ENCODE results near the gene MAST2.
"Not testable (repeated sequence)": the region's sequence is repeated elsewhere in the genome, so short reads cannot be mapped to it uniquely, and the experiment has no call there.

The MAST2 gene

DNA sequence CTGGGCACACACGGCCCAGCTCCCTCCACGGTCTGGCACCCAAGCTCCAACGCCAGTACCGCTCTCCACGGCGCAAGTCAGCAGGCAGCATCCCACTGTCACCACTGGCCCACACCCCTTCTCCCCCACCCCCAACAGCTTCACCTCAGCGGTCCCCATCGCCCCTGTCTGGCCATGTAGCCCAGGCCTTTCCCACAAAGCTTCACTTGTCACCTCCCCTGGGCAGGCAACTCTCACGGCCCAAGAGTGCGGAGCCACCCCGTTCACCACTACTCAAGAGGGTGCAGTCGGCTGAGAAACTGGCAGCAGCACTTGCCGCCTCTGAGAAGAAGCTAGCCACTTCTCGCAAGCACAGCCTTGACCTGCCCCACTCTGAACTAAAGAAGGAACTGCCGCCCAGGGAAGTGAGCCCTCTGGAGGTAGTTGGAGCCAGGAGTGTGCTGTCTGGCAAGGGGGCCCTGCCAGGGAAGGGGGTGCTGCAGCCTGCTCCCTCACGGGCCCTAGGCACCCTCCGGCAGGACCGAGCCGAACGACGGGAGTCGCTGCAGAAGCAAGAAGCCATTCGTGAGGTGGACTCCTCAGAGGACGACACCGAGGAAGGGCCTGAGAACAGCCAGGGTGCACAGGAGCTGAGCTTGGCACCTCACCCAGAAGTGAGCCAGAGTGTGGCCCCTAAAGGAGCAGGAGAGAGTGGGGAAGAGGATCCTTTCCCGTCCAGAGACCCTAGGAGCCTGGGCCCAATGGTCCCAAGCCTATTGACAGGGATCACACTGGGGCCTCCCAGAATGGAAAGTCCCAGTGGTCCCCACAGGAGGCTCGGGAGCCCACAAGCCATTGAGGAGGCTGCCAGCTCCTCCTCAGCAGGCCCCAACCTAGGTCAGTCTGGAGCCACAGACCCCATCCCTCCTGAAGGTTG, 231.4 kb downstream of the MAST2 start:
- no peak for DNase-seq

DNA sequence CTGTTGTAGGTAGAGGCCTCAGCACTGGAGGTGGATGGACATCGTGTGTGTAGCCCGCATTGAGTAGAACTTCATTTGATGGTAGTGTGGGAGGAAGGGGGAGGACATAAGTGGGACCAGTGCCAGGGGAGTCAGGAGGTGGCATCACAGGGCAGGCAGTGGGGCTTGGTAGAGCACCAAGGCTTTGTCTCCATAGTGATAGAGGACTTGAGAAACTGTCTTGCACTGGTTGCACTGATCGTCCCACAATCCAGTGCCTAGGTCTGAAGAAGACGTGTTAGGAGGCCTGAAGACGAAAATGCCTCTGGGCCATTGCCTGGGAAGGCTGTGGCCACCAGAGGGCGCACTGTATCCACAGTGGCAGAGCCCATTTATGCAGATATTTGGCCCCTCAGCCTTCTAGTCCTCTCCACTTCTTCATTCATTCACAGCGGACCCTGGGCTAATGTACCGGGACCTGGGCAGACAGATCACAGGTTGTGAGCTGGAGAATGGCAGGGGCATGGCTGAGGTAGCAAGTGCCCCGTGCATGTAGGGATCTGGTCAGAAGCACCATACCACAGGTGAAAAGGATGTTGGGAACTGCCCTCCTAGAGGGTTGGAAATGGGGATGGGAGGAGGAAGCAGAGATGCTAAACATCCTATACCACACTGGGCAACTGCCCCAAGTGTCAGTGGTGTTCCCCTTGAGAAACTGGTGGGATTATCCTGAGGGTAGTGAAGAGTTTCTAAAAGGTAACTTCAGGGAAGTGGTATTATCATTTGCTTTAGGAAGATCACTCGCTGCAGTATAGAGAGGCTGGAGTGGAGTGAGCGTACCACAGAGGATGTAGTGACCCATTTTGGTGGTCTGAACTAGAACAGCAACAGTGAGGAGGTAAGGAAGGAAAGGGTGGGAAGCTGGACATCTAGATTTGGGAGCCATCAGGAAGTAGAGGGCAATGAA, 233.8 kb downstream of the MAST2 start:
- DNase-seq: peak; percentile 77 to 82

DNA sequence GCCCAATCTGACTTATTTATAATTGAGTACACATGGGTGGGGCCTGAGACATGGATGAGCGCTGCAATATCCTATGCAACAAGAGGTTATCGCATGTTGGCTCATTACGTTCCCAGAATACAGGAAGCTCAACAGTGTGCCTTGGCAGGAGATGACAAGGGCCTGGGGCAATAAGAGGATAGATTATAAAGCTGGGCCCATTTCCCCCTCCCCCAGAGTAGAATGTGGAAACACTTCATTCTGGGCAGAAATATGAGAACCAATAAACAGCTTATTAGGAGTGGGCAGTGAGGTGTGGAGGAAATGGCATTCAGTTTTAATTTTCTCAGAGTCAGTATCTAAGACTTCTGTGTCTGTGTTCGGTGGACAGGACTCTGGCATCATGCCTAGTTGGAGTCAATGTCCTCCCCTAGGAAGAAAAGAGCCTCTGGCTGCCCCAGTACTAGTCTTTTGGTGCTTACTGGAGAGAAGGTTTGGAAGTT, 236.2 kb downstream of the MAST2 start:
- no peak for DNase-seq

DNA sequence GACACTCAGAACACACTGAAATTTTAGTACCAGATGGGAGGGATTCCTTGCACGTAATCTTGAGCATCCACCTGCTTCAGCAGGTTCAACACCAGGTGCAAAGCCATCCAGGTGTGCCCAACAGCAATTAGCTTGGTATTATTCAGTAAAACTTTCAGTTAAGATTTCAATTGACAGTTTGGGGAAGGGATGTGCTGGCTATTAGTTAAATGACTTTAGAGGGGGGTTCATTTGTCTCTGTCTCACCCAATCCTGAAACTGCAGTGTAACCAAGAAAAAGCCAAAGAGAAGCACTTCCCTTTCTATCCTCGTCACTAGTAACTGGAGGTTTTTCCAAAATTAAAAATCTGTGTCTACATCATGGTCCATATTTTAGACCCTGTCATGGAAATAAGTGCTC, 238.1 kb downstream of the MAST2 start:
- no peak for DNase-seq

DNA sequence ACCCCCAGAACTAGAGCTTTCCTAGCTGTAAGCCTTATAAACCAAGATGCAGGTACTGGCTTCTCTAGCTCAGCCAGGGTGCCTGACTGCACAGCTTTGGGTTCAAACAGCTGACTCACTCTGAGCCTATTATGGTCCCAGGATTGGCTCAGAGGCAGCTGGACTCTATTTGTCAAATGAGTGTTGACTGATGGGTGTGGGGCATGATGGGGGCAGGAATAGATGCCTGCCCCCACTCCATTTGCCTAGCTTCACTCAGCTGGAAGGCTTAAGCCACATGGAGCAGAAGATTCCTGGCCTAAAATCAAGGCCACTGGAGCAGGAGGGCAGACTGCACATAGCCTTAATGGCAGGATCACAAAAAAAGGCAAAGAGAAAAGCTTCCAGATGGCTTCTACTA, 238.6 kb downstream of the MAST2 start:
- no peak for DNase-seq

DNA sequence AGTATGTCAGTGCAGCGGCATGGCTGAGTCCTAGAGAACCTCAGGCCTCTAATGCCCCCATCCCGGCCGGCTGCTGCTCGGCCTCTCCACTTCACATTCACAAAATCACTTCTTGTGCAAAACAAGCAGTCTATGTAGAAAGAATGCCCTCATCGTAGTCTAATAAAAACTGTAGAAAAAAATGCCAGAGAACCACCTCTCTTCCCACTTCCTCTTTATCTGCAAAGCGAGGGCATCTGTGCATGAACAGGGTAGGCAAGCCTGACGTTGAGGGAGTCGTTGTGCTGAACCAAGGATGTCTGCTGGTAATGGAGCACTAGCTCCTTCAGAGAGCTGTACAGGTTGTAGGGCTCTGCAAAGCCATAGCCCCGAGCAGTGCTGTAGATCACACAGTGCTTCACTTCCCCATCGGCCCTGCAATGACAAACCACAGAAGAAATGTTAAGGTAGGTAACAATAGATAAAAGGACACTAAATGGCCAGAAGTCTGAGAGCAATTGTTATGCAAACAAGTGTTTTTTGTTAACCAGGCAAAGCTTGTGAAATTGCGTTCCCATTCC, 240.1 kb downstream of the MAST2 start:
- DNase-seq: peak in 1 of 2 donors; percentile 59

DNA sequence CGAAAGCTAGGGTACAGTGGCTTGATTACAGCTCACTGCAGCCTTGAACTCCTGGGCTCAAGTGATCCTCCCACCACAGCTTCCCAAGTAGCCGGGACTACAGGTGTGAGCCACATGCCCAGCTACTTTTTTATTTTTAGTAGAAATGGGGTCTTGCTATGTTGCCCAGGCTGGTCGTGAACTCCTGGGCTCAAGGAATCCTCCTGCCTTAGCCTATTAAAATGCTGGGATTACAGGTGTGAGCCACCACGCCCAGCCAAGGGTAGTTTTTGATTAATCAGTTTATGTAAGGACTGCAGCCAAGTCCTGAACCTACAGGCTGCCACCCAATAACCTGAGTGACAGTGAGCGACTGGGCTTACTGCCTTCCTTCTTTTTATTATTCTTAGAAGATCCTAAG, 240.7 kb downstream of the MAST2 start:
- DNase-seq: no peak

DNA sequence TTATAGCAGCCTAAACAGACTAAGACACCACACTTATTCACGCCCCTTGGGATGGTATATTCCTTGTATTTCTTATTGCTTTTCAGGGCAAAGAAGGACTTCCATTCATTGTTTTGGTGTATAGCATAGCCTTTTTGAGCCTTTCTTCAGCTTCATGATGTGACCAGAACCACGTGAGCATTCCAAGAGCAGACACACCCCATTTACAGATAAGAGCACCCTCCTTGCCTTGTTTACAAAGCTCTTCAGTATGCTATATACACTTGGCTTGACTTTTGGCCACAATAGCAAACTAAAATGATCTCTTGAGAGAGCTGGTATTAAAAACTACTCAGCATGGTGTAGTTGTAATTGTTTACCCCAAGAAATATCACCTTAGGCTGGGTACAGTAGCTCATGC, 250.3 kb downstream of the MAST2 start:
- DNase-seq: no peak

DNA sequence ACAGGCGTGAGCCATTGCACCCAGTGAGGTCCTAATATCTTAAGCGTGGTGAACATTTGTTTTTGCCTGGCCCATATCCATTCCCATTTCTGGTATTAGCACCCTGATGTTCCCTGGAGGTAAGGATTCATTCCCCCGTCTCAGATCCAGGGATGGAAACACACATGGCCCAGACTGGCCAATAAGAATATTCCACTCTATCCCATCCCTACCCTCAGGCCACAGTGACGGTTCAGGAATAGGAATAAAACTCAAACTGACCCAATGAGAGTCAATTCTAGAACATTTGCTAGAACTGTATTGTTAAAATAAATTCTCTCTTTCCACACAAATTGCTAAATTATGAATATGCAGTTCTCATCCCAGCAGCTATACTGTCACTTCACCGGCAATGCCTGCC, 252.9 kb downstream of the MAST2 start:
- DNase-seq: no peak

DNA sequence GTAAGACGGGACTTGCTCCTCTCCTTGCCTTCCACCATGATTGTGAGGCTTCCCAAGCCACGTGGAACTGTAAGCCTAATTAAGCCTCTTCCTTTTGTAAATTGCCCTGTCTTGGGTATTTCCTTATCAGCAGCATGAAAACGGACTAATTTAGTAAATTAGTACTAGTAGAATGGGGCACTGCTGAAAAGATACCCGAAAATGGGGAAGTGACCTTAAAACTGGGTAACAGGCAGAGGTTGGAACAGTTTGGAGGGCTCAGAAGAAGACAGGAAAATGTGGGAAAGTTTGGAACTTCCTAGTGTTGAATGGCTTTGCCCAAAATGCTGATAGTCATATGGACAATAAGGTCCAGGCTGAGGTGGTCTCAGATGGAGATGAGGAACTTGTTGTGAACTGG, 253.8 kb downstream of the MAST2 start:
- not testable (repeated sequence) for DNase-seq

DNA sequence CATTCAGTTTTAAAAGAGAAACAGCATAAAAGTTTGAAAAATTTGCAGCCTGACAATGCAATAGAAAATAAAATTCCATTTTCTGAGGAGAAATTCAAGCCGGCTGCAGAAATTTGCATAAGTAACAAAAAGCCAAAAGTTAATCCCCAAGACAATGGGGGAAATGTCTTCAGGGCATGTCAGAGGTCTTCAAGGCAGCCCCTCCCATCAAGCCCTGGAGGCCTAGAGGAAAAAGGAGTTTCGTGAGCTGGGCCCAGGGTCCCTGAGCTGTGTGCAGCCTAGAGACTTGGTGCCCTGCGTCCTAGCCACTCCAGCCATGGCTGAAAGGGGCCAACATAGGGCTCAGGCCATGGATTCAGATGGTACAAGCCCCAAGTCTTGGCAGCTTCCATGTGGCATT, 254.4 kb downstream of the MAST2 start:
- DNase-seq: no peak

DNA sequence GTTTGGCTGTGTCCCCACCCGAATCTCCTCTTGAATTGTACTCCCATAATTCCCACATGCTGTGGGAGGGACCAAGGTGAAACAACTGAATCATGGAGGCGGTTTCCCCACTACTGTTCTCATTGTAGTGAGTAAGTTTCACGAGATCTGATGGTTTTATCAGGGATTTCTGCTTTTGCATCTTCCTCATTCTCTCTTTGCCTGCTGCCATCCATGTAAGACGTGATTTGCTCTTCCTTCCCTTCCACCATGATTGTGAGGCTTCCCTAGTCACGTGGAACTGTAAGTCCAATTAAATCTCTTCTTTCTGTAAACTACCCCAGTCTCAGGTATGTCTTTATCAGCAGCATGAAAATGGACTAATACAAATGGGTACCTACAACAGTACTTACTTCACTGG, 255.5 kb downstream of the MAST2 start:
- DNase-seq: no peak

DNA sequence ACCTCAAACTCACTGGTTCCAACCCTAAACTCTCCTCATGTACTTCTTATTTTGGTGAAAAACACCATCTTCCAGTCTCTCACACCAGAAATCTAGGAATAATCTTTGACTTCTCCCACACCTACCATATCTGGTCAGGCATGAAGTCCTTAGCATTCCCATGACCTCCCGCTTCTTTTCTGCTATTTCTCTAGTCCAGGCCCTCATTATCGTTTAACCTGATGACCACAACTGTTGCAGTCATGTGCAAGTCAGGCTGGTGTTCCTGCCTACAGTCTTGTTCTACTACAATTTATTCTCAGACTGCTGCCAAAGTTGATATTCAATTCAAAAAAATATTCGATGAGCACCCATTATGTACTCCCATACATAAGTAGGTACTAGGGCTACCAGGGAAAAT, 257.7 kb downstream of the MAST2 start:
- no peak for DNase-seq

DNA sequence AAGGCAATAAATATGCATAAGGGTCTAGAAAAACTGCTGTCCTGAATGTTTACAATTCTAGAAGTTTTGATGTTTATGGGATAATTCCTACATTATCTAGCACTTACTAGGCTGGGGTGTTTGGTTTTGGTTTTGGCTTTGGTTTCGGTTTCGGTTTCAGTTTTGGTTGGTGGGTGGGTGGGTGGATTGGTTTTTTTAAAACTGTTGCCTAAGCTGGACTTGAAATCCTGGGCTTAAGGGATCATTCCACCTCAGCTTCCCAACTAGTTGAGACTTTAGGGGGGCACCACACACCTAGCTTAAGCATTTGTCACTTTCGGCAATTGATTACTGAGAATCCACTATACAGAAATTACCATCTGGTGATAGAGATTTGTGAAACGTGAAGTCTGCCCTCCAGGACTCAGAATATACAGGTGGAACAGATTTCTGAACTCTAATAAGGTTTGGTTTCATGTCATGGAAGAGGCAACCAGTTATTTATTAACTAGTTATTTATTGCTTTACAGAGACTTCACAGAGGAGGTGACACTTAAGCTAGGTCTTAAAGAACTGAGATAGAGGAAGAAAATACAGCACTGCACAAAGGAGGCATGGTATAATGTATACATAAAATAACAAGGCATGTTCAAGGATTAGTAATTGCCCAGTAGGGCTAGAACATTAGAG, 259.4 kb downstream of the MAST2 start:
- peak in 1 of 2 donors; percentile 60 for DNase-seq

DNA sequence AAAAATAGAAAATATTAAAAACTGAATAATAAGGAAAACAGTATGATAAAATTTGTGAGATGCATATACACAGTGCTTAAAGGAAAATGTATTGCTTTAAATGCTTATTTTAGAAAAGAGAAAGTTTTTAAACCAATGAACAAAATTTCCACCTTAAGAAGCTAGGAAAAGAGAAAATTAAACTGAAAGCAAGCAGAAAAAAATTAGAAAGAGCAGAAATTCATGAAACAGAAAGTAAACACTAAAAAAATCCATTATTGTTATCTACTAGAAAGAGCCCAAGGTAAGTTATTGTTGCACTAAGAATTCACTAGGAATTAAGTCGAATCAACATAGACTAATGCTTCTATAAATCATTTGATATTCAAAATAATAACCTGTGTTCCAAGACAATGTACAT, 261.3 kb downstream of the MAST2 start:
- DNase-seq: no peak

DNA sequence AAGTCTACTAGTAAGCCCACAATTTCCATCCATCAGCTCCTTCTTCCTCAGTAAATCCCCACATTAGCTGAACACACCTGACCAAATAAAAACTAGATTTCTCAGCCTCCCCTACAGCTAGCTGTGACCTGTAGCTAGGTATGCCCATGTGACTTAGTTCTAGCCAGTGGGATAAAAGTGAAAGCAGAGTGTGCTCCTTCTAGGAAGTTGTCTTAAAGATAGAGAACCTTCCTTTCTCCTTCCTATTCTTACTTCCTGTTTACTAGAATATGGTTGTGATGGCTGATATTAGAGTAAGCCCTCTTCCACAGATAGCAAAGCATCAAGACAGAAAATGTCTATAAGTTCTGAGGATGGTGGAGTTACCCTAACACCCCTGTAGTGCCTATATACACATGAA, 262.0 kb downstream of the MAST2 start:
- DNase-seq: peak in 1 of 2 donors; percentile 59

DNA sequence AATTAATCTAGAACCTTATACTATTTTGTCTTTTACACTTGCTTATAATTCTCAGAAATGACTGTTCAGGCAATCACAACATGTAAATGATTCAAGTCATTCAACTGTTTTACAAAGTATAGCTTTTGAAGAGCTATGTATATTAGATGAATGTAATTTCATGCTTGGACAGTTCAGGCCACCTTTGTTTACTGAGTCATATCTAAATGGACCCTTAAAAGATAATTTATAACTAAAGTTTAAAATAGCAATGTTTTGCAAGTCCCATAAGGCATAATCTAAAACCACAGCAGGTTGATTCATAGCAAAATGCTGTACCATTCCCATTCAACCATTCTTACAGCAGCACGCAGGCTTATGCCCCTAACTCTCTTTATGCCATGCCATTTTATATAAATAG, 264.2 kb downstream of the MAST2 start:
- DNase-seq: no peak

DNA sequence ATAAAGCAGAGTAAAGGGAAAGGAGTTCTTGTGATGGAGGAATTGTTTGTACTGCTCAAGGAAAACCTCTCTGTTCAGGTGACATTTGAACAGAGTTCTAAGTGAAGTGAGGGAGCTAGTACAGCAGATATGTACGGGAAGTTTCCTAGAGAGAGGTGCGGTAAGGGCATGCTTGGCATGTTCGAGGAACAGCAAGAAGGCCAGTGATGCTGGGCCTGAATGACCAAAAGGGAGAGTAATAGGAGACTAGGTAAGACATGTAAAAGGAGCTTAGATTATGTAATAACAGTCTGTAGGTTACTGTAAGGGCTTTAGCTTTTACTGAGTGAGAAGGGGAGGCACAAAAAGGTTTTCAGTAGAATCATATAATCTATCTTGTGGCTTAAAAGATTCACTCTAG, 265.1 kb downstream of the MAST2 start:
- DNase-seq: no peak

DNA sequence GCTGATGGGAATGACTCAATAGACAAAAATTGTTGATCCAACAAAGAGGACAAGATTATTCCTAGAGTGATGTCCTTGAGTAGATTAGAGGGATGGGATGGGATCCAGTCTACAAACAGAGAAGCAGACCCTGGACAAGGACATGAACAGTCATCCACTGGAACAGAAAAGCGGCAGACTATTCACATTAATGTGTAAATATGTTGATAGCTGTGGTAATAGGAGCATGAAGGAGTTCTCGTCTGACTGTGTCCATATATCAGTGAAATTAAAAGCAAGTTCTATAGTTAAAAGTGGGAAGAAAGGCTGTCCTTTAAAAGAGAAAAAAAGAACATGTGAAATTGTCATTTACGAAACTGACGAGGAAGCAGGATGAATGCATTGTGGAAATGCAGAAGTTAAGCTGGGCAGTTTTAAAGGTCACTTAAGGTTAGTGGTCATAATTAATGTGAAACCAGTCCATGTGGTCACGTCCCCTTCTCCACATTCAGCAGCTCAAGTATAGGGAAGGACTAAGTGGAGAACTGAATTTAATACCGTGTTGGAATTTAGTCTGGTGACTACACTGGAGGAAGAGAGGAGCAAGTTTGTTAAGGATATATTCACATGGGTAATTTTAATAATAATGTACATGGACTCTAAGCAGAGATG, 266.9 kb downstream of the MAST2 start:
- DNase-seq: no peak

DNA sequence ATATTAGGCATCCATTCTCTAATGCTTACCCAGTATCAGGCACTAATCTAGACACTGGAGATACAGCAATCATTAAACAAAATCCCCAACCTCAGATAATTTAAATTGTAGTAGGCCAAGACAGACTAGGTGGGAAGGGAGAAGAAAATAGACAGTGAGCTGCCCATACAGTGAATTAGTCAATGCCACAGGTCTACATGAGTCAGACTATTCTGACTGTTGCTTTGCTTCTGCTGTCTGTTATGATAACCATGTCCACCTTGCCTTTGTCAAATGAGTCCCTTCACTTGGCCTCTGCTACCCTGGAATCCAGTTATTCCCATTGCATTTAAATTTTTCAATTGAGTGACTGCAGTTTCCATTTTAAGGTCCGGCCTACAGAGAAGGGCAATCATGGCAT, 269.6 kb downstream of the MAST2 start:
- DNase-seq: no peak

DNA sequence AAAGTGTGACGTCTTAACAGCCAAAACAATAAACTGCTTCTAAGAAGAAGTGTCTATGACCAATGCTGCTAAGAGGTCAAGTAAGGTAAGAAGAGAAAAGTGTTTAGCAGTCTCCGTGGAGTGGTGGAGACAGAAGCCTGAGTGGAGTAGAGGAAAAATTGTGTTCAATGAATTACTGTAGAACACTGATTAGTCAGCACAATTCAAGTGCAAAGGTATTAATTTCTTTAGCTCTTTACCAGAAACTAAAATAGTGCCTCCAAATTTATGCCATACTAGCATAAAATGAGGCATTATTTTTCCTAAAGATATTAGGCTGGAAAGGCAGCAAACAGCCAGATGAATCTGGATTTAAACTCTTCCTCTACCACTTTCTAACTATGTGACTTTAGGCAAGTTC, 272.9 kb downstream of the MAST2 start:
- no peak for DNase-seq

DNA sequence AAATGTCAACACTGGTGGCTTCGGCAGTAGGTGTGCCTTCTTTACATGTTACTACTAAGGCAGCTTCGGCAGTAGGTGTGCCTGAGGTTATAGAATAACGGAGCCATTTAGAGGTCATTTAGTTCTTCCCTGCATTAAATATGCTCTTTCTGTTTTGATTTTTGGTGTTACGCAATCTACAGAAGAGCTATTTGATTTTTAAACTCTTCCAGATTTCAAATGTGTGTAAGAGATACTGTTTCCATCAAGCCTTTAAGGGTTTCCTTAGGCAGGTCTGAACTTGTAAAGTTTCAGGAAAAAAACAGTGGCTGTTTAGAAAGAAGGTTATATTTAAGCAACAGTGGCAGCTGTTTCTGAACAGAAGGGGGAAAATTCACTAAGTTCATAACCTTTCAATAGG, 274.2 kb downstream of the MAST2 start:
- no peak for DNase-seq
